ENCODE data around the gene IL6ST. TPM values are rescaled to one million over a fixed set of nuclear protein-coding genes. Genes with fewer than 3 reads are reported as not detected.

IL6ST gene
- total and polyA plus RNA-seq, 2 donors (not counting 1 experiment from before 2014, with no cell fraction given): 768 to 978 TPM

DNA sequence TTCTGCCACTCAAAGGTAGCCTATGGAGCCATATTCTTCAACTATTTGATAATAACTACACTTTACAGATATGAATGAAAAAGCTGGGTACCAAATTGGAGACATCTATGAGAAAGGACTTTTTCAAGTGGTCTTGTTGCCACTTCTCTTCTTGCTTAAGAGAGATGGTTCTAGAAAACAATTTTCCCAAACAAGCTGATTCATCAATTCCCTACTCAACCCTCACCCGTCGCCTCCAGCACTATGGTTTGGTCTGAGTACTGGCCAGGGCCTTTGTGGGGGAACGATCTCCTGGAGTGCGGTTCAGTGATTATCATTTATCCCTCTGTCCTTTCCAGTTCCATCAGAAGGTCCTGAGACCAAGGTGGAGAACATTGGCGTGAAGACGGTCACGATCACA lies 86.8 kb downstream of the IL6ST start:
- Histone ChIP-seq H3K27ac (ENCODE audit: insufficient read depth, low read length) (no peak overlapping the region), H4K20me1 (ENCODE audit: control insufficient read depth, extremely low read depth, insufficient read depth, low read length) (no peaks in the 10 kb centered on the region), H3K9me3 (ENCODE audit: control insufficient read depth, insufficient read depth, low read depth, low read length) (no peaks in the 10 kb centered on the region), H3K79me2 (ENCODE audit: control insufficient read depth, insufficient read depth, low read length) (no peaks in the 10 kb centered on the region), H3K4me3 (replicated peaks in 1 of 4; ENCODE audit: control extremely low read depth in 1 of 4, insufficient read depth in 1 of 4, low read depth in 3 of 4, low read length in 4 of 4) (no peak overlapping the region), H3K4me1 (ENCODE audit: control insufficient read depth, extremely low read depth, insufficient read depth, low read length) (no peaks in the 10 kb centered on the region), H3K36me3 (ENCODE audit: control insufficient read depth, insufficient read depth, low read length) (no peaks in the 10 kb centered on the region), H3K4me2 (ENCODE audit: extremely low read depth, insufficient read depth, low read length) (no peak overlapping the region), H3K27me3 (ENCODE audit: control insufficient read depth, insufficient read depth, low read length) (no peaks in the 10 kb centered on the region), H3K9ac (ENCODE audit: insufficient read depth, low read length) (no peak overlapping the region), H2AFZ (ENCODE audit: low read length) (no peak overlapping the region)
- DNase-seq (ENCODE audit: low read depth in 2 of 2): no peak
- TF ChIP-seq, protein P1, sequence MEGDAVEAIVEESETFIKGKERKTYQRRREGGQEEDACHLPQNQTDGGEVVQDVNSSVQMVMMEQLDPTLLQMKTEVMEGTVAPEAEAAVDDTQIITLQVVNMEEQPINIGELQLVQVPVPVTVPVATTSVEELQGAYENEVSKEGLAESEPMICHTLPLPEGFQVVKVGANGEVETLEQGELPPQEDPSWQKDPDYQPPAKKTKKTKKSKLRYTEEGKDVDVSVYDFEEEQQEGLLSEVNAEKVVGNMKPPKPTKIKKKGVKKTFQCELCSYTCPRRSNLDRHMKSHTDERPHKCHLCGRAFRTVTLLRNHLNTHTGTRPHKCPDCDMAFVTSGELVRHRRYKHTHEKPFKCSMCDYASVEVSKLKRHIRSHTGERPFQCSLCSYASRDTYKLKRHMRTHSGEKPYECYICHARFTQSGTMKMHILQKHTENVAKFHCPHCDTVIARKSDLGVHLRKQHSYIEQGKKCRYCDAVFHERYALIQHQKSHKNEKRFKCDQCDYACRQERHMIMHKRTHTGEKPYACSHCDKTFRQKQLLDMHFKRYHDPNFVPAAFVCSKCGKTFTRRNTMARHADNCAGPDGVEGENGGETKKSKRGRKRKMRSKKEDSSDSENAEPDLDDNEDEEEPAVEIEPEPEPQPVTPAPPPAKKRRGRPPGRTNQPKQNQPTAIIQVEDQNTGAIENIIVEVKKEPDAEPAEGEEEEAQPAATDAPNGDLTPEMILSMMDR (conservative IDR thresholded peaks at IDR 0.05 in 1 of 2, IDR thresholded peaks at IDR 0.05 in 1 of 2; ENCODE audit: low read depth in 1 of 2, low read length in 2 of 2): no peak
- no peak for TF ChIP-seq EZH2 (IDR thresholded peaks at IDR 0.05; ENCODE audit: low read length, missing control alignments)

DNA sequence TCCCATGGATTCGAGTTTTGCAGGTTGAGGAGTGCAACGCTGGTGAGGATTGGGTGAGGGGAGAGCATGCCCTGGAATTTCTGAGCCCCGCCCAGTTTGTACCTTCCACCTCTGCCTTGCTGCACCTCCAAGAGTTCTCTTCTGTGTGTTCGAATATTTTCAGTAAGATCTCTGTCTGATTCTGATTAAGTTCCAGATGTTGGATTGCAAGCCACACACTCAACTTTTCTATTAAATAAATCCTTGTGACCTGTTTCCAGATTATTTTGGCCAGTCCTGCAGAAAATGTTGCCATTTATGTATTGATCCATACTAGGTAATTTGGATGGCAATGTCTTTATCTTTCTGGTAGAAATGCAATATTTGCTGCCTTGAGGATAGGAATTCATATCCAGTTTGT lies 89.5 kb downstream of the IL6ST start:
- H3K4me2 ChIP-seq (ENCODE audit: extremely low read depth, insufficient read depth, low read length): no peak overlapping the region
- H3K27ac ChIP-seq (ENCODE audit: insufficient read depth, low read length): no peak overlapping the region
- H3K4me1 ChIP-seq (ENCODE audit: control insufficient read depth, extremely low read depth, insufficient read depth, low read length): no peaks in the 10 kb centered on the region
- no peak for DNase-seq (ENCODE audit: low read depth in 2 of 2)
- no peak for TF ChIP-seq EZH2 (IDR thresholded peaks at IDR 0.05; ENCODE audit: low read length, missing control alignments)
- TF ChIP-seq, protein P1 (conservative IDR thresholded peaks at IDR 0.05 in 1 of 2, IDR thresholded peaks at IDR 0.05 in 1 of 2; ENCODE audit: low read depth in 1 of 2, low read length in 2 of 2): no peak
- no peaks in the 10 kb centered on the region for H3K9me3 ChIP-seq (ENCODE audit: control insufficient read depth, insufficient read depth, low read depth, low read length)
- no peaks in the 10 kb centered on the region for H3K79me2 ChIP-seq (ENCODE audit: control insufficient read depth, insufficient read depth, low read length)
- no peak overlapping the region for H3K4me3 ChIP-seq (replicated peaks in 1 of 4; ENCODE audit: control extremely low read depth in 1 of 4, insufficient read depth in 1 of 4, low read depth in 3 of 4, low read length in 4 of 4)
- H3K27me3 ChIP-seq (ENCODE audit: control insufficient read depth, insufficient read depth, low read length): no peaks in the 10 kb centered on the region
- no peak overlapping the region for H3K9ac ChIP-seq (ENCODE audit: insufficient read depth, low read length)
- H3K36me3 ChIP-seq (ENCODE audit: control insufficient read depth, insufficient read depth, low read length): no peaks in the 10 kb centered on the region
- no peak overlapping the region for H2AFZ ChIP-seq (ENCODE audit: low read length)
- no peaks in the 10 kb centered on the region for H4K20me1 ChIP-seq (ENCODE audit: control insufficient read depth, extremely low read depth, insufficient read depth, low read length)

DNA sequence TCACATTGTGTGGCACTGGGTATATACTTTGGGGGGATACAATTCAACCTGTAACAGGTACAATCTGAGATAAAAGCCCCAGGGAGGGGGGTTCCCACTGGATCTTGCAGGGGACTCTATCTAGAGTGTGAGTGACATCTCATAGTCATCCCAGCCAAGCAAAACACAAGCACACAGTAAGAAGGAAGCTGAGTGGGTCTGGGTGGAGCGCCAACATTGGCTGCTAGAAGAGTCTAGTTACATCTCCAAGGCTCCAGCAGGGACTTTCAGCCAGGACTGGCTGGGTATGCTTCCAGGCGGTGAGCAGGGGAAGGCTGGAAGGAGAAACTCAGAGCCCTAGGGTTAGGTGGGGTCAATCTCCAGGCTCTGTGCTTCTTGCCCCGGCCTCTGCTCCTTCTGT lies 90.6 kb downstream of the IL6ST start:
- Histone ChIP-seq H3K4me2 (ENCODE audit: extremely low read depth, insufficient read depth, low read length) (no peak overlapping the region), H4K20me1 (ENCODE audit: control insufficient read depth, extremely low read depth, insufficient read depth, low read length) (no peaks in the 10 kb centered on the region), H3K9me3 (ENCODE audit: control insufficient read depth, insufficient read depth, low read depth, low read length) (no peaks in the 10 kb centered on the region), H2AFZ (ENCODE audit: low read length) (no peak overlapping the region), H3K4me3 (replicated peaks in 1 of 4; ENCODE audit: control extremely low read depth in 1 of 4, insufficient read depth in 1 of 4, low read depth in 3 of 4, low read length in 4 of 4) (no peak overlapping the region), H3K27ac (ENCODE audit: insufficient read depth, low read length) (no peak overlapping the region), H3K36me3 (ENCODE audit: control insufficient read depth, insufficient read depth, low read length) (no peaks in the 10 kb centered on the region), H3K27me3 (ENCODE audit: control insufficient read depth, insufficient read depth, low read length) (no peaks in the 10 kb centered on the region), H3K9ac (ENCODE audit: insufficient read depth, low read length) (no peak overlapping the region), H3K79me2 (ENCODE audit: control insufficient read depth, insufficient read depth, low read length) (no peaks in the 10 kb centered on the region), H3K4me1 (ENCODE audit: control insufficient read depth, extremely low read depth, insufficient read depth, low read length) (peaks cover 2% of the 10 kb centered on the region)
- peak; percentile 34 to 52 for DNase-seq (ENCODE audit: low read depth in 2 of 2)
- TF ChIP-seq, protein P1 (conservative IDR thresholded peaks at IDR 0.05 in 1 of 2, IDR thresholded peaks at IDR 0.05 in 1 of 2; ENCODE audit: low read depth in 1 of 2, low read length in 2 of 2): no peak
- TF ChIP-seq EZH2 (IDR thresholded peaks at IDR 0.05; ENCODE audit: low read length, missing control alignments): no peak

Measured in fibroblast of lung (primary cell).